Astrocyte (in vitro differentiated cells and primary cell): Measurements from ENCODE around the gene DHX58. TPM values are rescaled to one million over a fixed set of nuclear protein-coding genes. Genes with fewer than 3 reads are reported as not detected.
A peak's percentile ranks its signal among the peaks of the same experiment; 100 is the strongest.

Experiments used
- DNase-seq: peaks from one replicate; pipeline ENCODE4 v3.0.0-alpha.2; 2010; ENCODE audit warnings: low read depth
- FAIRE-seq: peaks from 2 replicates; lab custom pipeline; 2011; peaks lifted over from hg19 to GRCh38; lab: Jason Lieb, UNC
- H2AFZ ChIP-seq: 2 replicates; pipeline ENCODE4 v1.6.0; 2012; ENCODE audit warnings: low read depth, low read length, inconsistent platforms
- H3K27ac ChIP-seq: 2 replicates; pipeline ENCODE4 v1.5.1; 2011; ENCODE audit warnings: low read depth, low read length, inconsistent platforms
- H3K27me3 ChIP-seq: 2 replicates; pipeline ENCODE4 v1.6.0; 2011; ENCODE audit warnings: low read length, inconsistent platforms; ENCODE audit not compliant: insufficient read depth
- H3K36me3 ChIP-seq: 2 replicates; pipeline ENCODE4 v1.5.1; 2011; ENCODE audit warnings: low read length, inconsistent platforms; ENCODE audit not compliant: insufficient read depth
- H3K4me1 ChIP-seq: 2 replicates; pipeline ENCODE4 v1.5.1; 2011; ENCODE audit warnings: low read length, inconsistent platforms; ENCODE audit not compliant: insufficient read depth
- H3K4me2 ChIP-seq: 2 replicates; pipeline ENCODE4 v1.6.0; 2012; ENCODE audit warnings: low read length, inconsistent platforms
- H3K4me3 ChIP-seq: 2 replicates; pipeline ENCODE4 v1.5.1; 2011; ENCODE audit warnings: low read depth, mild to moderate bottlenecking, low read length, inconsistent platforms; ENCODE audit not compliant: insufficient read depth
- H3K79me2 ChIP-seq: 2 replicates; pipeline ENCODE4 v1.6.0; 2012; ENCODE audit warnings: mild to moderate bottlenecking, low read length, inconsistent platforms; ENCODE audit not compliant: insufficient read depth
- H3K9ac ChIP-seq: 2 replicates; pipeline ENCODE4 v1.6.0; 2012; ENCODE audit warnings: mild to moderate bottlenecking, low read length, inconsistent platforms
- H3K9me3 ChIP-seq: 2 replicates; pipeline ENCODE4 v1.5.1; 2012; ENCODE audit warnings: low read depth, mild to moderate bottlenecking, low read length, inconsistent platforms; ENCODE audit not compliant: insufficient read depth
- H4K20me1 ChIP-seq: 2 replicates; pipeline ENCODE4 v1.6.0; 2012; ENCODE audit warnings: low read length, inconsistent platforms; ENCODE audit not compliant: insufficient read depth
- H3K27ac Mint-ChIP-seq: one replicate; pipeline ENCODE4 v1.8.0; 2021; ENCODE audit warnings: mild to moderate bottlenecking, mixed read lengths; ENCODE audit not compliant: unreplicated experiment
- H3K27me3 Mint-ChIP-seq: one replicate; pipeline ENCODE4 v1.8.0; 2021; ENCODE audit warnings: low read depth, mixed read lengths; ENCODE audit not compliant: unreplicated experiment
- H3K36me3 Mint-ChIP-seq: one replicate; pipeline ENCODE4 v1.8.0; 2021; ENCODE audit warnings: low read depth, mixed read lengths; ENCODE audit not compliant: unreplicated experiment
- H3K4me1 Mint-ChIP-seq: one replicate; pipeline ENCODE4 v1.8.0; 2021; ENCODE audit warnings: low read depth, mixed read lengths; ENCODE audit not compliant: unreplicated experiment
- H3K4me3 Mint-ChIP-seq: one replicate; pipeline ENCODE4 v1.8.0; 2021; ENCODE audit warnings: mild to moderate bottlenecking, moderate library complexity, mixed read lengths; ENCODE audit not compliant: unreplicated experiment
- H3K9me3 Mint-ChIP-seq: one replicate; pipeline ENCODE4 v1.8.0; 2021; ENCODE audit warnings: mild to moderate bottlenecking, mixed read lengths; ENCODE audit not compliant: unreplicated experiment
- CTCF ChIP-seq: IDR thresholded peaks from 2 replicates; pipeline ENCODE4 v1.5.1; 2011; ENCODE audit warnings: low read depth, mild to moderate bottlenecking, inconsistent platforms, low read length, moderate library complexity; ENCODE audit not compliant: insufficient read depth
- EZH2 ChIP-seq: IDR thresholded peaks from 2 replicates; pipeline ENCODE4 v1.6.1; 2012; ENCODE audit warnings: mild to moderate bottlenecking, low read length, inconsistent platforms; ENCODE audit not compliant: insufficient read depth
- total RNA-seq: library from RNA; stranded (reverse); gene quantifications from 2 replicates; pipeline ENCODE4 v1.2.1, GENCODE V29; 2021

Gene DHX58
- total RNA-seq, 1 donor from 2014 or later = 5.4 TPM

DNA sequence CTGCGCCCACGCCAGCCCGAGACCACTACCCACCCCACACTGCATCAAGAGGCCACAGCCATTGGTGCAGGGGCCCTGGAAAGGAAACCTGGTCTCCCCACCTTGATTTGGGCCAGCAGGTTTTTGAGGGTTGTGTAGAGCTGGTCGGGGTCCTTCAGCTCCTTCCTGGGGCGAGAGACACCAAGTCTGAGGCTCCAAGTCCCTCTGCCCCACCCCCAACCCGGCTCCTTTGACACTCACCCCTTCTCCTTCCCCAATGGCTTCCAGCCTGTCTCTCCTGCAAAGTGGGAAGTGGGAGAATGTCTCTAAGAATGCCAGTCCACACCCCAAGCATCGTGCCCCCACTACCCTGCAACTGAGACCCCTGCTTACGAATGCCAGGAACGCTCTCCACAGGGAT, 1.6 kb upstream of the DHX58 start:
- Histone ChIP-seq H3K9me3 (no peaks in the 10 kb centered on the region), H3K27ac (no peak overlapping the region), H3K4me1 (no peaks in the 10 kb centered on the region), H3K4me3 (no peak overlapping the region), H3K27me3 (no peaks in the 10 kb centered on the region), H3K4me2 (no peak overlapping the region), H3K79me2 (no peaks in the 10 kb centered on the region), H2AFZ (no peak overlapping the region), H3K9ac (no peak overlapping the region), H3K36me3 (no peaks in the 10 kb centered on the region), H4K20me1 (no peaks in the 10 kb centered on the region)
- TF ChIP-seq CTCF (no peak), EZH2 (no peak)
- no peak overlapping the region for H3K4me3 Mint-ChIP-seq
- no peak overlapping the region for H3K27ac Mint-ChIP-seq
- peaks cover 2% of the 10 kb centered on the region for H3K9me3 Mint-ChIP-seq
- DNase-seq = no peak
- H3K36me3 Mint-ChIP-seq = peaks cover 6% of the 10 kb centered on the region
- no peak for FAIRE-seq
- peaks cover 5% of the 10 kb centered on the region for H3K27me3 Mint-ChIP-seq
- H3K4me1 Mint-ChIP-seq = peaks cover 3% of the 10 kb centered on the region

- peaks cover 2% of the 10 kb centered on the region for H3K9me3 Mint-ChIP-seq
Observed at GRCh38 chr17:42113293-42114069, 967 bp upstream of the DHX58 start.

More at GRCh38 chr17:42113293-42114069, 967 bp upstream of the DHX58 start:
- no peaks in the 10 kb centered on the region for H3K9me3 ChIP-seq
- FAIRE-seq (no peak), DNase-seq (no peak)
- no peak overlapping the region for H3K4me2 ChIP-seq
- peaks cover 3% of the 10 kb centered on the region for H3K4me1 Mint-ChIP-seq
- no peak overlapping the region for H2AFZ ChIP-seq
- H3K9ac ChIP-seq = no peak overlapping the region
- no peak overlapping the region for H3K4me3 Mint-ChIP-seq
- H3K27ac Mint-ChIP-seq = peak overlapping the region; percentile 66
- no peak overlapping the region for H3K4me3 ChIP-seq
- no peak overlapping the region for H3K27ac ChIP-seq
- TF ChIP-seq CTCF (no peak), EZH2 (no peak)
- H3K27me3 ChIP-seq = no peaks in the 10 kb centered on the region
- peaks cover 5% of the 10 kb centered on the region for H3K27me3 Mint-ChIP-seq
- no peaks in the 10 kb centered on the region for H4K20me1 ChIP-seq
- no peaks in the 10 kb centered on the region for H3K36me3 ChIP-seq
- no peaks in the 10 kb centered on the region for H3K79me2 ChIP-seq
- peaks cover 6% of the 10 kb centered on the region for H3K36me3 Mint-ChIP-seq
- no peaks in the 10 kb centered on the region for H3K4me1 ChIP-seq
